Measurements from ENCODE around the gene HTR6.
"Not testable (repeated sequence)": the region's sequence is repeated elsewhere in the genome, so short reads cannot be mapped to it uniquely, and the experiment has no call there.

Gene HTR6

GRCh38 chr1:19639228-19639627 lies 25.4 kb upstream of the HTR6 start:
- not testable (repeated sequence) for DNase-seq (ENCODE audit: low read depth)

- no peak for DNase-seq (ENCODE audit: low read depth)
Observed at GRCh38 chr1:19639999-19640362, 24.7 kb upstream of the HTR6 start.

GRCh38 chr1:19640363-19641316 lies 24.0 kb upstream of the HTR6 start:
- DNase-seq (ENCODE audit: low read depth) = no peak

- no peak for DNase-seq (ENCODE audit: low read depth)
Observed at GRCh38 chr1:19643121-19643520, 21.6 kb upstream of the HTR6 start.

- no peak for DNase-seq (ENCODE audit: low read depth)
Observed at GRCh38 chr1:19643602-19644394, 20.9 kb upstream of the HTR6 start, which contains the start of gene NBL1. NBL1 (plus strand) TSS chr1:19644311; CDS start chr1:19655031, 10,720 bp downstream.

DNA sequence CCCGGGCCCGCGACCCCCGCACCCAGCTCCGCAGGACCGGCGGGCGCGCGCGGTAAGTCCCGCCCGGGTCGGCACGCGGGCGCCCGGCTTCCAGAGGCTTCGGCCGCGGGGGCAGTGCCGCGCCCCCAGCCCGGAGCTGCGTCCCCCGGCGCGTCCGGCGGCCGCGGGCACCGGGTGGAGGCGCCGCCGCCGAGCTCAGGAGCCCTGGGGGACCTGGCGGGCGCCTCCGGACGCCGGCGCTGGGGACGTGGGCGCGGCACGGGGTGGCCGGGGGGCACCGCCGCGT lies 20.3 kb upstream of the HTR6 start:
- no peak for DNase-seq (ENCODE audit: low read depth)

DNA sequence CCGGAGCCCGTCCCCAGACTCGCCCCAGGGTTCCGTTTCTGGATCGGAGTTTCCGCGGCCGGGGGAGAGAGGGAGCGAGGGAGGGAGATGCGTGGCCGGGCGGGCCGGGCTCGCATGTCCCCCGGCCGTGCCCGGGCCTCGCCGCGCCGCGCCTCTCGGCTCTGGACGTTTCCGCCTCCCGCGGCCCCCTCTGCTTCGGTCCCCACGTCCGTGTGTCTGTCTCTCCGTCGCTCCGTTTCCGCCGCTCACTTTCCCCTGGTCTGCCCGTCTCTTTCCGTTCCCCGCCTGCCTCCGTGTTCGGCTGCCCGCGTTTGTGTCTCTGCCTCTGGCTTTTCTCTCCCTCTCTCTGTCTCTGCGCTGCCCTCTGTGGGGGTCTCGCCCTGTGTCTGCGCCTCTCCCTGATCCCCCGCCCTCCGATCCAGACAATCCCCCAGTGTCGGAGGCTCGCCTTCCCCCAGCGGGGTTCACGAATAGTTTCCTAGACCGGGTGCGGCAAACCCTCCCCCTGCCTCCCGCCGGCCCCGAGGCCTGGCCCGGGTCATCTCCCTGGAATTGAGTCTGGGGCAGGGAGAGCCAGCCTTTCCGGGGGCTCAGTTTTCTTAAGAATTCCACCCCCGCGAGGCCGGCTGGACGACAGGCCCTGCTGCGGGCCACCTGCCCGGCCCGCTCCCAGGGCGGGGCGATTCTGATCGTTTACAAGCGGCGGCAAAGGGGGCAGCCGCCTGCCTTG lies 19.8 kb upstream of the HTR6 start:
- no peak for DNase-seq (ENCODE audit: low read depth)

GRCh38 chr1:19645411-19646251 lies 19.0 kb upstream of the HTR6 start:
- no peak for DNase-seq (ENCODE audit: low read depth)

- no peak for DNase-seq (ENCODE audit: low read depth)
Observed at GRCh38 chr1:19646377-19647319, 18.0 kb upstream of the HTR6 start.

- DNase-seq (ENCODE audit: low read depth) = no peak
Observed at GRCh38 chr1:19647643-19648042, 17.0 kb upstream of the HTR6 start.

DNA sequence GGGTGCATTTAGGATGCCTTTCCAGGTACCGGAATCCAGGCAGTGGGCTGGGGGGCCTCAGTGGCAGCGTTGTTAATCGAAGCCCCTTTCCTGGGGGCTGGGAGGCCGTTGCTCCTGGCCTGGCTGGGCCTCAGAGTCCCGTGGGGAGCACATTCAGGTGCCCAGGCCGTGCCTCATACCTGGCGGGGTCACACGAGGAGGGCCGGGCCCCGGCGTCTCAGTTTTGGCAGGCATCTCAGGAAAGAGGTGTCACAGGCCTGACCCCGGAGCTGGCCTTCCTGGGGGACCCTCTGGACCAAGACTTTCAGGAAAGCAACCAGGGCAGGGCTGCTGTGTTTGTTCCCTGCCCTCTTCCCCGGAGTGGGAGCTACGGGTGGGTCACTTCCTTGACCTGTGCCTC lies 16.4 kb upstream of the HTR6 start:
- DNase-seq (ENCODE audit: low read depth) = no peak

- DNase-seq (ENCODE audit: low read depth) = no peak
Observed at GRCh38 chr1:19648689-19649088, 16.0 kb upstream of the HTR6 start.

- no peak for DNase-seq (ENCODE audit: low read depth)
Observed at GRCh38 chr1:19650416-19651140, 14.1 kb upstream of the HTR6 start.

GRCh38 chr1:19651141-19651737 lies 13.4 kb upstream of the HTR6 start:
- DNase-seq (ENCODE audit: low read depth) = no peak

DNA sequence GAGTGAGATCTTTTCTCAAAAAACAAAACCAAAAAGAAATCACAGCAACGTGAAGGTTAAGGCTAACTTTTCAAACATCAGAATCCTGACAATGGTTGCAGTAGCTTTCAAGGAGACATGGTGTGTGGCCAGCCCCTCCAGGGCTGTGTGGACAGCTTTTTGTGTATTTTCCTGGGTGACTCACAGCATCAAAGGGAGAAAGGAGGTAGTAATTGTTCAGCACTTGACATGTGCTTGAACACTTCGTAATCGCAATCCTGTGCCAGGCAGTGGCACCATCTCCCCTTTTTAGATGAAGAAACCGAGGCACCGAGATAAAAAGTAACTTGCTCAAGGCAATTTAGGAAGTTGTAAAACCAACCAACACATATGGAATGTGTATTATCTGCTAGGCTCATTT lies 10.3 kb upstream of the HTR6 start:
- no peak for DNase-seq (ENCODE audit: low read depth)

DNA sequence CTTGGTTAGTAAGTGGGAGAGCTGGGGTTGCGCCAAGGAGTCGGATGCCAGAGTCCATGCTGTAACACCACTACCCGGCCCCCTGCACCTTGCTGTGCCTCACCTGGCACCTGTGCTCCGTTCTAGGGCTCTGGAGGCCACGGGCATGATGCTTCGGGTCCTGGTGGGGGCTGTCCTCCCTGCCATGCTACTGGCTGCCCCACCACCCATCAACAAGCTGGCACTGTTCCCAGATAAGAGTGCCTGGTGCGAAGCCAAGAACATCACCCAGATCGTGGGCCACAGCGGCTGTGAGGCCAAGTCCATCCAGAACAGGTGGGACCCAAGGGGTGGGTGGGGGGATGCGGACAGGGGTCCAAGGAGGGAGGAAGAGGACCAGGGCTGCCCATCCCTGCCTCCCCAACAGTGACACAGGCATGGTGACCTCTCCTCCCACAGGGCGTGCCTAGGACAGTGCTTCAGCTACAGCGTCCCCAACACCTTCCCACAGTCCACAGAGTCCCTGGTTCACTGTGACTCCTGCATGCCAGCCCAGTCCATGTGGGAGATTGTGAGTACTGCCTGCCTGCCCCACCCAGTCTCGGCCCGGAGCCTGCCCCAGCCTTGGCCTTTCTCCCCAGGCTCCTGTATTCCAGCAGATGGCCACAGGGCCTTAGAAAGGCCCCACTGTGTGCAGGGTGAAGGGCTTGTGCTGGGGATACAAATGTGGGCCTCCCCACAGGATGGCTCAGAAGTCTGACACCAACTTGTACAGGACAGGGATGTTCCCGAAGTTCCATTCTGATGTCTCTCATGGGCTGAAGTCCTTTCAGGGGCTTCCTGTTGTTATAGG lies 9.6 kb upstream of the HTR6 start:
- DNase-seq (ENCODE audit: low read depth) = no peak

GRCh38 chr1:19655718-19656080 lies 9.0 kb upstream of the HTR6 start:
- no peak for DNase-seq (ENCODE audit: low read depth)

- no peak for DNase-seq (ENCODE audit: low read depth)
Observed at GRCh38 chr1:19656134-19656779, 8.4 kb upstream of the HTR6 start.

Measured in non-pigmented ciliary epithelial cell (primary cell).